ACC112 (cell line): ENCODE data around the gene DCST1.
"Not testable (repeated sequence)": the region's sequence is repeated elsewhere in the genome, so short reads cannot be mapped to it uniquely, and the experiment has no call there.

Experiments
- H2AFZ ChIP-seq: fragments of 200-600 bp; sonication (generic); one replicate; pipeline ENCODE4 v1.6.0; 2017; ENCODE audit warnings: antibody characterized with exemption, low read length; ENCODE audit not compliant: unreplicated experiment
- H3K27ac ChIP-seq: fragments of 200-600 bp; sonication (generic); 2 replicates; pipeline ENCODE4 v1.5.1; 2014; ENCODE audit warnings: low read depth, mild to moderate bottlenecking, antibody characterized with exemption, low read length, moderate library complexity
- H3K27me3 ChIP-seq: fragments of 200-600 bp; sonication (generic); 2 replicates; pipeline ENCODE4 v1.6.1; 2014; ENCODE audit warnings: mild to moderate bottlenecking, antibody characterized with exemption, low read length, moderate library complexity, mixed read lengths; ENCODE audit not compliant: insufficient read depth
- H3K36me3 ChIP-seq: fragments of 200-600 bp; sonication (generic); 2 replicates; pipeline ENCODE4 v1.6.1; 2016; ENCODE audit warnings: mild to moderate bottlenecking, antibody characterized with exemption, low read length, moderate library complexity, mixed read lengths; ENCODE audit not compliant: insufficient read depth
- H3K4me1 ChIP-seq: fragments of 200-600 bp; sonication (generic); one replicate; pipeline ENCODE4 v1.6.1; 2016; ENCODE audit warnings: low read length, mixed read lengths; ENCODE audit not compliant: insufficient read depth, unreplicated experiment, control insufficient read depth
- H3K4me3 ChIP-seq: fragments of 200-600 bp; sonication (generic); 2 replicates; pipeline ENCODE4 v1.5.1; 2014; ENCODE audit warnings: mild to moderate bottlenecking, low read depth, low read length
- H3K79me2 ChIP-seq: fragments of 200-600 bp; sonication (generic); one replicate; pipeline ENCODE4 v1.6.0; 2016; ENCODE audit warnings: low read length; ENCODE audit not compliant: control insufficient read depth, unreplicated experiment, insufficient read depth

Gene DCST1

GRCh38 chr1:154994591-154994990 lies 39.0 kb upstream of the DCST1 start:
- H3K4me1 ChIP-seq: peaks cover 19% of the 10 kb centered on the region
- no peak overlapping the region for H3K27ac ChIP-seq
- no peak overlapping the region for H3K4me3 ChIP-seq
- H3K79me2 ChIP-seq: no peaks in the 10 kb centered on the region
- H3K27me3 ChIP-seq: no peaks in the 10 kb centered on the region
- no peaks in the 10 kb centered on the region; the same call in 1 of the 2 replicates for H3K36me3 ChIP-seq
- no peak overlapping the region for H2AFZ ChIP-seq

- H3K4me3 ChIP-seq, H3K36me3 ChIP-seq, H2AFZ ChIP-seq, H3K79me2 ChIP-seq, H3K27ac ChIP-seq, H3K27me3 ChIP-seq: not testable (repeated sequence)
- peaks cover 27% of the 10 kb centered on the region for H3K4me1 ChIP-seq
These were observed 38.2 kb upstream of the DCST1 start for GRCh38 chr1:154995301-154995983.

DNA sequence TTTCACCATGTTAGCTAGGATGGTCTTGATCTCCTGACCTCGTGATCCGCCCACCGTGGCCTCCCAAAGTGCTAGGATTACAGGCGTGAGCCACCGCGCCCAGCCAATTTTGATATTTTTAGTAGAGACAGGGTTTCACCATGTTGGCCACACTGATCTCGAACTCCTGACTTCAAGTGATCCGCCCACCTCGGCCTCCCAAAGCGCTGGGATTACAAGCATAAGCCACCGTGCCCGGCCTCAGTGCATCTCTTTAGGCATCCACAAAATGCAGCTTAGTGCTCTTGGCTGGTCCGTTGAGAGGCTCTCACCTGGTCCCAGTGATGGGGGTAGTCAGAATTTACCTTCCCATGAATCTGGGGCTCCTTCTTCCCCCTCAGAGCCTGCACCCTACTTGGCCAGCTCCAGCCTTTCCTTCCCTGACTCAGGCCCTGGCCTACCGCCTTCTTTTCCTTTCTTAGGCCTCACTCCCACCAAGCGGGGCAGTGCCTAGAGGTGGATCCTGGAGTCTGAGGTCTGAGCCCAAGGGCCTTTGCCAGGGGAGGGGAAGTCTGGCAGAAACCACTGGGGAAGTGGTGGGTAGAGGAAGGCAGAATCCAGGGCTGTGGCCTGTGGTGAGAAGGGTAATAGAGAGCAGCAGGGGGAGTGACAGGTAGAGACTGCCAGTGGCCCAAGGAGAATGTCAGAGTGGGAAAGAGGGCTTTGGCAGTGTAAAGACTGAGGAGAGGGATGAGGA lies 36.5 kb upstream of the DCST1 start:
- Histone ChIP-seq H3K4me1 (peaks cover 27% of the 10 kb centered on the region), H3K27me3 (no peaks in the 10 kb centered on the region), H3K4me3 (no peak overlapping the region), H2AFZ (no peak overlapping the region), H3K27ac (no peak overlapping the region), H3K36me3 (no peaks in the 10 kb centered on the region), H3K79me2 (no peaks in the 10 kb centered on the region)

DNA sequence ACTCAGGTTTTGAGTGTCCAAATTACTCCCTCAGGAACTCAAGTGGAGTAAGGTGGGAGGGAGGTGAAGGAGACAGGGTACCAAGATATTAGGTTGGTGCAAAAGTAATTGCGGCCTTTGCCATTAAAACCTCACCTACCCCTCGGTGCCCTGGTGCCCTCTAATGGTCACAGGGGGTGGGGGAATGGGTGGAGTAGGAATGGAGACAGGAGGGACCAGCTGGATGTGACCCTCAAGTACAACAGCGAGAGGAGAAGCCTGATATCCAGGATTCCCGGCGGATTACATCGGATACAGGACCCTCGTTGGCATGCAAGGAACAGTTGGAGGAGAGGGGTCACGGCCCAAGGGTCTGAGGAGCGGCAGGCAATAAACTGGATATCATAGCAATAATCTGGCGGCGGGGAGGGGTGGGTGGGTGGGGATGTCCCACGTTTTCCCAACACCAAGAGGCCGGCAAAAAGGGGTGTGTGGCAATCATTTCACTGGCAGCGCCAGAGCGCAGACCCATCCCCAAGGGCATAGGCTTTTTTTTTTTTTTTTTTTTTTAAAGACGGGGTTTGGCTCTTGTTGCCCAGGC lies 35.3 kb upstream of the DCST1 start:
- Histone ChIP-seq H3K4me3 (no peak overlapping the region), H3K27ac (no peak overlapping the region), H2AFZ (no peak overlapping the region), H3K4me1 (peaks cover 19% of the 10 kb centered on the region), H3K27me3 (no peaks in the 10 kb centered on the region), H3K79me2 (peaks cover 7% of the 10 kb centered on the region), H3K36me3 (no peaks in the 10 kb centered on the region)

- peaks cover 12% of the 10 kb centered on the region for H3K4me1 ChIP-seq
- H3K27ac ChIP-seq: no peak overlapping the region
- H3K36me3 ChIP-seq: no peaks in the 10 kb centered on the region
- peak overlapping the region; percentile 1 for H2AFZ ChIP-seq
- H3K79me2 ChIP-seq: peaks cover 13% of the 10 kb centered on the region
- H3K4me3 ChIP-seq: peak overlapping the region; percentile 69
- no peaks in the 10 kb centered on the region for H3K27me3 ChIP-seq
These were observed 34.6 kb upstream of the DCST1 start for GRCh38 chr1:154998818-154999570.

GRCh38 chr1:154999571-155000410 lies 33.8 kb upstream of the DCST1 start:
- Histone ChIP-seq H3K27me3 (no peaks in the 10 kb centered on the region), H3K27ac (peak overlapping the region; percentile 63), H3K79me2 (peaks cover 20% of the 10 kb centered on the region), H3K4me1 (peaks cover 17% of the 10 kb centered on the region), H3K36me3 (no peaks in the 10 kb centered on the region), H3K4me3 (peak overlapping the region; percentile 69), H2AFZ (peak overlapping the region; percentile 14)

DNA sequence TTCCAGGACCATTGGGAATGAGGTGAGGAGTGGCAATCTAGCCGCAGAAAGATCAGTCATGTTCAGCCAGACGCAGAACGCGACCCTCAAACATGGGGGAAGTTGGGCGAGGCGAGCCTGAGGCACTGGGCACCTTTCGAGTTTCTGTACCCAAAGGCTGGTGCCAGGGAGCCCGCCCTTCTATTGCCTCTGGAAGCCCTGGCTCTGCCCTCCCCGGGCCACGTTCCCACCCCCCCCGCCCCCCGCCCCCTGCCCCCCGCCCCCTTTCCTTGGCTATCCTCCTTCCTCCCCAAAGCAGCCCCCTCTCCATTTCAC lies 33.3 kb upstream of the DCST1 start:
- no peaks in the 10 kb centered on the region for H3K27me3 ChIP-seq
- no peaks in the 10 kb centered on the region for H3K36me3 ChIP-seq
- peaks cover 26% of the 10 kb centered on the region for H3K79me2 ChIP-seq
- peaks cover 22% of the 10 kb centered on the region for H3K4me1 ChIP-seq
- peak overlapping the region; percentile 82 for H3K4me3 ChIP-seq
- peak overlapping the region; percentile 67 for H3K27ac ChIP-seq
- H2AFZ ChIP-seq: peak overlapping the region; percentile 14

DNA sequence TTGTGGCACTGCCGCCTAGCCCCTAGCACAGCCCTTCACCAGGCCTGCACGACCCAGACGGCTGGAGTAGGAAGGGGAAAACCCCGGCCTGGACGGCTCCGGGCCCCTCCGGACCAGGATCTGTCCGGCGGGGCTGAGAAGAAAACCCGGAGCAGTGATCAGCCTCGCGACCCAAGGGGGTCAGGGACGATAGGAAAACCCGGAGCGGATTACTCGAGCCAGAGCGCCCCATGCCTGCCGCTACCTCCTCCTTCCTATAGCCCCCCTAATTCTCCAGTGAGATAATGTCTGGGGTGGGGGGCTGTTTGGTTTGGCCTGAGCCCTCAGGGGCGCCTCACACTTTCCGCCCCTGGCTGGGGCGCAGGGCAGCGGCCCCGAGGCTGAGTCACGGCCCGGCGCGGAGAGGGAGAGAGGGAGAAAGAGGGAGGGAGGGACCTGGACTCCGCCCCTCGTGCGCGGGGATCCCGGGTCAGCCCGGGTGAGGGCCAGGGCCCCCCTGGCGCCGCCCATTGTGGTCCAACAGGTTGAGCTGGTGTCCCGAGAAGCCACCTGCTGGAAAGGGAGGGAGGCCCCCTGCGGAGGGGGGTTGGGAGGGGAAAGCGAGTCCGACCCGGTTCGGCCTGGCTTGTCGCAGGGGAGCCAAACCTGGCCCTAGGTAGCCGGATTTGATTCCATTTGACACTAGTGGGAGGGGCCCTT lies 32.7 kb upstream of the DCST1 start:
- Histone ChIP-seq H3K4me1 (peaks cover 27% of the 10 kb centered on the region), H3K36me3 (no peaks in the 10 kb centered on the region), H3K4me3 (peak overlapping the region; percentile 82), H3K79me2 (peaks cover 31% of the 10 kb centered on the region), H3K27me3 (no peaks in the 10 kb centered on the region), H3K27ac (peak overlapping the region; percentile 67), H2AFZ (no peak overlapping the region)

- Histone ChIP-seq H3K27ac (peak overlapping the region; percentile 67), H2AFZ (no peak overlapping the region), H3K79me2 (peaks cover 36% of the 10 kb centered on the region), H3K4me3 (peak overlapping the region; percentile 82), H3K4me1 (peaks cover 32% of the 10 kb centered on the region), H3K36me3 (no peaks in the 10 kb centered on the region), H3K27me3 (no peaks in the 10 kb centered on the region)
These were observed 32.3 kb upstream of the DCST1 start for GRCh38 chr1:155001425-155001674.
